H1 (cell line): ENCODE measurements around the gene BRD8. TPM values are rescaled to one million over a fixed set of nuclear protein-coding genes. Genes with fewer than 3 reads are reported as not detected.

ENCODE experiments used
- ASH2L ChIP-seq: fragments of 200-600, 300-600 bp; sonication (generic); IDR thresholded peaks from one replicate; pipeline ENCODE4 v1.7.1; 2017; ENCODE audit warnings: low read length
- BCL11A ChIP-seq, 2 experiments: IDR thresholded peaks; one replicate each; pipeline ENCODE4 v1.6.1; 2011; ENCODE audit warnings: low read depth in 2 of 2, low read length in 2 of 2, mild to moderate bottlenecking in 2 of 2
- CBX8 ChIP-seq: fragments of 300-800, 300-1000 bp; sonication (generic); IDR thresholded peaks from 2 replicates; pipeline ENCODE4 v1.7.1; 2016; ENCODE audit warnings: low read depth, low read length, borderline replicate concordance
- CEBPB ChIP-seq: IDR thresholded peaks from 2 replicates; pipeline ENCODE4 v1.6.1; 2012; ENCODE audit warnings: low read depth, low read length
- CHD2 ChIP-seq: IDR thresholded peaks from 2 replicates; pipeline ENCODE4 v1.6.1; 2012; ENCODE audit warnings: low read length, improper control_type of control experiment
- CTBP2 ChIP-seq: IDR thresholded peaks from 2 replicates; pipeline ENCODE4 v1.7.0; 2011; ENCODE audit warnings: borderline replicate concordance, mild to moderate bottlenecking, moderate library complexity, mixed read lengths, low read length; ENCODE audit not compliant: insufficient read depth, insufficient read length
- EGR1 ChIP-seq: IDR thresholded peaks from 2 replicates; pipeline ENCODE4 v1.6.1; 2011; ENCODE audit warnings: low read depth, low read length, borderline replicate concordance
- FOSL1 ChIP-seq: IDR thresholded peaks from 2 replicates; pipeline ENCODE4 v1.6.1; 2011; ENCODE audit warnings: mild to moderate bottlenecking, low read depth, low read length, moderate library complexity; ENCODE audit not compliant: insufficient read depth
- HDAC6 ChIP-seq: IDR thresholded peaks from one replicate; pipeline ENCODE4 v1.7.1; 2012; ENCODE audit warnings: low read depth, mild to moderate bottlenecking, inconsistent platforms, low read length, moderate library complexity
- JUN ChIP-seq: IDR thresholded peaks from 2 replicates; pipeline ENCODE4 v1.6.1; 2011; ENCODE audit warnings: low read depth, mild to moderate bottlenecking, improper control_type of control experiment, low read length
- KDM1A ChIP-seq: fragments of 200-600, 300-600 bp; sonication (generic); IDR thresholded peaks from 2 replicates; pipeline ENCODE4 v1.7.1; 2016; ENCODE audit warnings: mild to moderate bottlenecking, low read length, borderline replicate concordance
- MAFK ChIP-seq: IDR thresholded peaks from 2 replicates; pipeline ENCODE4 v1.6.1; 2012; ENCODE audit warnings: low read depth, mild to moderate bottlenecking, improper control_type of control experiment, low read length
- NANOG ChIP-seq: IDR thresholded peaks from 2 replicates; pipeline ENCODE4 v1.6.1; 2011; ENCODE audit warnings: low read length, low read depth, mild to moderate bottlenecking, inconsistent platforms; ENCODE audit not compliant: insufficient read depth, poor library complexity, severe bottlenecking
- POLR2AphosphoS5 ChIP-seq: IDR thresholded peaks from 2 replicates; pipeline ENCODE4 v1.6.1; 2011; ENCODE audit warnings: low read depth, low read length
- POU5F1 ChIP-seq: IDR thresholded peaks from 2 replicates; pipeline ENCODE4 v1.6.1; 2011; ENCODE audit warnings: low read depth, mild to moderate bottlenecking, low read length, moderate library complexity
- RAD21 ChIP-seq, 2 experiments: IDR thresholded peaks in 1 of 2; conservative IDR thresholded peaks in 1 of 2; 2 replicates each; pipeline ENCODE4 v1.6.1; 2011; ENCODE audit warnings: low read depth in 2 of 2, low read length in 2 of 2, improper control_type of control experiment in 1 of 2, inconsistent platforms in 1 of 2, mild to moderate bottlenecking in 1 of 2, moderate library complexity in 1 of 2
- RXRA ChIP-seq: IDR thresholded peaks from 2 replicates; pipeline ENCODE4 v1.6.1; 2011; ENCODE audit warnings: low read depth, mild to moderate bottlenecking, low read length, moderate library complexity; ENCODE audit not compliant: insufficient read depth
- SIN3A ChIP-seq, 2 experiments: IDR thresholded peaks in 1 of 2; conservative IDR thresholded peaks in 1 of 2; 2 replicates each; pipeline ENCODE4 v1.6.1; 2011 to 2012; ENCODE audit warnings: low read length in 2 of 2, improper control_type of control experiment in 1 of 2, low read depth in 1 of 2, mild to moderate bottlenecking in 1 of 2
- SIX5 ChIP-seq: IDR thresholded peaks from 2 replicates; pipeline ENCODE4 v1.6.1; 2011; ENCODE audit warnings: mild to moderate bottlenecking, low read depth, low read length
- TAF1 ChIP-seq: IDR thresholded peaks from 2 replicates; pipeline ENCODE4 v1.6.1; 2011; ENCODE audit warnings: mild to moderate bottlenecking, low read depth, low read length
- TBP ChIP-seq: IDR thresholded peaks from 2 replicates; pipeline ENCODE4 v1.6.1; 2011; ENCODE audit warnings: low read depth, low read length, improper control_type of control experiment
- TCF12 ChIP-seq: IDR thresholded peaks from 2 replicates; pipeline ENCODE4 v1.6.1; 2011; ENCODE audit warnings: low read depth, mild to moderate bottlenecking, low read length
- ZNF274 ChIP-seq: IDR thresholded peaks from 2 replicates; pipeline ENCODE4 v1.7.0; 2012; ENCODE audit warnings: low read length, borderline replicate concordance; ENCODE audit errors: extremely low read depth
- polyA plus RNA-seq, 7 experiments: library from polyadenylated mRNA; depleted of rRNA in 3 of 7; stranded (reverse) in 5 of 7; unstranded in 2 of 7; fragments of >200 nt in 5 of 7; fragments of 200-250 nt in 2 of 7; gene quantifications; 1 replicate in 5 of 7; 2 replicates in 1 of 7; 4 replicates in 1 of 7; pipeline versions ENCODE4 v1.2.1 to v1.2.3, GENCODE V29; 2011 to 2013; ENCODE audit warnings: missing spikeins in 2 of 7, mixed read lengths in 2 of 7
- total RNA-seq: library from RNA; stranded (reverse); fragmentation: NEBNext Ultra II Directional; extraction: Animal tissue kit (Norgen Biotek cat#: 25700); gene quantifications from 2 replicates; pipeline ENCODE4 v1.2.1, GENCODE V29; 2021
- TF ChIP-seq, protein P1 (sequence below): IDR thresholded peaks from 2 replicates; pipeline ENCODE4 v1.6.1; 2011; ENCODE audit warnings: low read depth, mild to moderate bottlenecking, low read length; ENCODE audit not compliant: insufficient read depth

The BRD8 gene
- total and polyA plus RNA-seq, 2 of the 8 experiments (the other 6 are each of a cell fraction or from before 2014, with no cell fraction given), result 37.8 to 75.8 TPM

DNA sequence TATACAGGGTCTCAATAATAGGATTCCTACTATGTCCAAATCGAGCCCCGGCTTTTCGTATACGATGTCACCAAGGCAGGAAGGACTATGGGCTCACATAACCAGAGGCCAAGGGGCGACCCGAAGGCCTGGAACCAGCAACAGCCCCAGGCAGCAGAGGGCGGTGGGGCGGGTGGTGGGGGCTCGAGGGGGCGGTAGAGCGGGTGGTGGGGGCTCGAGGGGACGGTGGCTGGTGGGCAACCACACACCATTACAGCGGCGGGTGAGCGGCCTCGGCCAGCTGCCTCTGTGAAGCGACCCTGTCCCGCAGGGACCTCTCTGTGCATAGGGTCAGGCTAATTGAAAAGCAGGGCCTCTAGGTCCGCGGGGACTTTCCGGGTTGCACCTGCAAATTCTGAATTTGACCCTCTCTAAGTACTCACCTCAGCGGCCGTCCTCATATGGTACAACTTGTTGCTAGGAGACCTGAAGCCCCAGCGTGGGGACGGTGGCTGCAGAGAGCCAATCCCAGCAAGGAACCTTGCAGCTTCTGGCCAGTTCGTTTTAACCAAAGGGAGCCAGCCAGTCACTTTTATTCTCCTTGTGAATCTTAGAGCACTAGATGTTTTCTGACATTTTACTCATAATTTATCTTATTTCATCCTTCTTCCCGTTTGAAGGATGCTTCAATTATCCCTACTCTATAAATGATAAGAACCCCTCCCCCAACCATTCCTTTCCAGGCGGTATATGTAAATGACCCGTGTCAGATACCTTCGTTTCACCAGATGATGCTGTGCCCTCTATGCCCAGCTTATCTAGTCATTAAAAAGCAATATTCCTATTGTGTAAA, 39.3 kb downstream of the BRD8 start, which contains the start of gene NME5 (continued):
- TF ChIP-seq CBX8, result no peak
- TF ChIP-seq ASH2L, result peak; percentile 32
- TF ChIP-seq, protein P1, sequence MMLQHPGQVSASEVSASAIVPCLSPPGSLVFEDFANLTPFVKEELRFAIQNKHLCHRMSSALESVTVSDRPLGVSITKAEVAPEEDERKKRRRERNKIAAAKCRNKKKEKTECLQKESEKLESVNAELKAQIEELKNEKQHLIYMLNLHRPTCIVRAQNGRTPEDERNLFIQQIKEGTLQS, result no peak
- no peak for TF ChIP-seq SIX5
- no peak for TF ChIP-seq TBP
- no peak for TF ChIP-seq FOSL1
- no peak for TF ChIP-seq BCL11A (IDR thresholded peaks at IDR 0.05; ENCODE audit: low read depth in 2 of 2, low read length in 2 of 2)
- TF ChIP-seq MAFK, result no peak
- TF ChIP-seq KDM1A, result no peak
- TF ChIP-seq CHD2, result no peak
- TF ChIP-seq CTBP2, result no peak
- TF ChIP-seq TCF12, result 0 out of 2 replicates have a peak, but pooled peaks have one; percentile 2
- no peak for TF ChIP-seq TAF1
- TF ChIP-seq ZNF274, result no peak
- TF ChIP-seq CEBPB, result no peak
- no peak for TF ChIP-seq NANOG
- TF ChIP-seq SIN3A (conservative IDR thresholded peaks at IDR 0.05 in 1 of 2, IDR thresholded peaks at IDR 0.05 in 1 of 2; ENCODE audit: low read depth in 1 of 2, low read length in 2 of 2), result peak; percentile 88 to 96; a peak in 3 of 4 replicates
- no peak for TF ChIP-seq POU5F1
- no peak for TF ChIP-seq RAD21 (IDR thresholded peaks at IDR 0.05 in 1 of 2, conservative IDR thresholded peaks at IDR 0.05 in 1 of 2; ENCODE audit: low read depth in 2 of 2, low read length in 2 of 2)
- TF ChIP-seq EGR1, result no peak
- TF ChIP-seq JUN, result no peak
- TF ChIP-seq HDAC6, result no peak
- TF ChIP-seq POLR2AphosphoS5, result no peak
- no peak for TF ChIP-seq RXRA
